Stimulated activated naive CD4-positive, alpha-beta T cell (primary cell): ENCODE measurements around the gene GOSR2.
"Not testable (repeated sequence)": the region's sequence is repeated elsewhere in the genome, so short reads cannot be mapped to it uniquely, and the experiment has no call there.

Experiments
- DNase-seq, 6 experiments: peaks; one replicate each; lab custom pipeline; 2025; lab: John Stamatoyannopoulos, UW

GOSR2 gene

GRCh38 chr17:46964315-46965265, 41.6 kb downstream of the GOSR2 start:
- DNase-seq: no peak

- no peak for DNase-seq
These were observed 45.4 kb downstream of the GOSR2 start for GRCh38 chr17:46968224-46968834.

GRCh38 chr17:46968896-46969295, 45.9 kb downstream of the GOSR2 start:
- DNase-seq: no peak

GRCh38 chr17:46971647-46972300, 48.8 kb downstream of the GOSR2 start:
- DNase-seq: no peak

- no peak for DNase-seq
These were observed 49.4 kb downstream of the GOSR2 start for GRCh38 chr17:46972346-46972745.

- DNase-seq: no peak
These were observed 51.1 kb downstream of the GOSR2 start for GRCh38 chr17:46974086-46974485.

- DNase-seq: no peak
These were observed 52.3 kb downstream of the GOSR2 start for GRCh38 chr17:46975287-46975686.

GRCh38 chr17:46976626-46977270, 53.8 kb downstream of the GOSR2 start:
- no peak for DNase-seq

- DNase-seq: no peak
These were observed 54.4 kb downstream of the GOSR2 start for GRCh38 chr17:46977348-46977747.

- DNase-seq: no peak
These were observed 55.0 kb downstream of the GOSR2 start for GRCh38 chr17:46977750-46978488.

GRCh38 chr17:46978489-46979146, 55.7 kb downstream of the GOSR2 start:
- peak in 1 of 6 experiments; percentile 26 for DNase-seq

- peak in 2 of 6 experiments; percentile 3 to 10 for DNase-seq
These were observed 56.3 kb downstream of the GOSR2 start, which contains the start of gene RPRML for GRCh38 chr17:46979147-46979863. Gene RPRML, minus strand, starts transcription at chr17:46979253. Its CDS starts 246 bp downstream, at chr17:46979007.

- DNase-seq: no peak
These were observed 59.6 kb downstream of the GOSR2 start for GRCh38 chr17:46982577-46982976.

- no peak for DNase-seq
These were observed 60.8 kb downstream of the GOSR2 start for GRCh38 chr17:46983782-46984181.

GRCh38 chr17:46984341-46984740, 61.4 kb downstream of the GOSR2 start:
- no peak for DNase-seq

GRCh38 chr17:46984892-46985291, 61.9 kb downstream of the GOSR2 start:
- DNase-seq: no peak

- no peak for DNase-seq
These were observed 63.4 kb downstream of the GOSR2 start for GRCh38 chr17:46986366-46986765.

GRCh38 chr17:46987927-46988326, 65.0 kb downstream of the GOSR2 start:
- DNase-seq: not testable (repeated sequence)

- no peak for DNase-seq
These were observed 66.9 kb downstream of the GOSR2 start for GRCh38 chr17:46989637-46990431.
